AML-193 (cell line): ENCODE measurements around the gene PBXIP1.

Source experiments
- DNase-seq, 2 experiments: peaks; one replicate each; lab custom pipeline; 2025; lab: John Stamatoyannopoulos, UW

PBXIP1 gene

DNA sequence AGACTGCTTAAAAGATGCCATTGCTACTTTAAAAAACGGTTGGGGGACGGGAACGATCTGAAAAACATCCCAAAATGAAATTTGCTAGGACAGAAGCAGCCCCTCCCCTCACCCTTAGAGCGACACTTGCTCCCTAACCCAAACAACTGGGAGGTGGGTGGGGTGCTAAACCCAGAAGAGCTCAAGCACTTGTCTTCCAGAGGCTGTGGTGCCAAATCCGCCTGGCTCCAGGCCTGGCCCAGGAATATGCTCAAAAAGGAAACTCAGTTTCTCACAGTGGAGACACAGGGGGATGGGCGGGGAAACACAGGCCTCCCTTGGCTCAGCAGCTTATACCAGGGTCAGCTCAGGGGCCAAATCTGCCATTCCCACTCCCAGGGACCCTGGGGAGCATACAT is 644 bp upstream of the PBXIP1 start:
- DNase-seq: no peak

- no peak for DNase-seq
Observed at GRCh38 chr1:154955039-154955717, 721 bp downstream of the PBXIP1 start.

DNA sequence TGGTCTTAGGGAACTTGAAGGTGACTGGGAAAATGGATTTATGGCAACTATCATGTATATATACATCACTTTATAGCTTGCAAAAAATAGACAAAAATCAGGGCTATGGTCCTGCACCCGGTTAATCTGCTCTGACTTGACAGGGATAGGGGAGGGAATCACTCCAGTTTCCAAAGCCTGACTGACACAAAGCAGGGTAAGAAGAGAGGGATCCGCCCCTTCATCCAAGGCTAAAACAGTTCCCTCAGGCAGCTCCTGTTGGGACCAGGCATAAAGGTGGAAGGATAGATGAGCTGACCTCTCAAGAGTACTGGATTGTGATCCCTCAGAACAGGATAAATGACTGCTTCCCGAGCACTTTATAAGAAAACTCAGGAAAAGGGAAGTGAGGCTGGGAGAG is 1.4 kb downstream of the PBXIP1 start:
- no peak for DNase-seq

- no peak for DNase-seq
Observed at GRCh38 chr1:154953611-154954038, 2.3 kb downstream of the PBXIP1 start.

DNA sequence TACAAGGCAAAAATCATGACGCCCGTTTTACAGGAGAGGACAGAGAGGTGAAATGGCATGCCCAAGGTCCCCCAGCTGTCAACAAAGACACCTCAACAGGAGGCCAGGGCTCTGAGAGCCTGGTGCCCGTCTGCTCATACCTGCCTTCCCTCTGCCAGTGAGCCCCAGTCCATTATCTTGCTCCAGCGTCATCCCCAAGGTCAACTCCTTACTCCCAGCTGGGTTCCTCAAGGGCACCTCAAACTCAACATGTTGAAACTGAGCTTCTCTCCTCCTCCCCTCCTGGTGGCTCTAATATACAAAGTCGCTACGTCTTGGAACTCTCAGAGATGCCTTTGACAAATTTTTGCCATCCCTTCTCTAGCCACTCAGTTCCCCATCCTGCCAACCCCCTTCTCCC is 3.2 kb downstream of the PBXIP1 start:
- no peak for DNase-seq

DNA sequence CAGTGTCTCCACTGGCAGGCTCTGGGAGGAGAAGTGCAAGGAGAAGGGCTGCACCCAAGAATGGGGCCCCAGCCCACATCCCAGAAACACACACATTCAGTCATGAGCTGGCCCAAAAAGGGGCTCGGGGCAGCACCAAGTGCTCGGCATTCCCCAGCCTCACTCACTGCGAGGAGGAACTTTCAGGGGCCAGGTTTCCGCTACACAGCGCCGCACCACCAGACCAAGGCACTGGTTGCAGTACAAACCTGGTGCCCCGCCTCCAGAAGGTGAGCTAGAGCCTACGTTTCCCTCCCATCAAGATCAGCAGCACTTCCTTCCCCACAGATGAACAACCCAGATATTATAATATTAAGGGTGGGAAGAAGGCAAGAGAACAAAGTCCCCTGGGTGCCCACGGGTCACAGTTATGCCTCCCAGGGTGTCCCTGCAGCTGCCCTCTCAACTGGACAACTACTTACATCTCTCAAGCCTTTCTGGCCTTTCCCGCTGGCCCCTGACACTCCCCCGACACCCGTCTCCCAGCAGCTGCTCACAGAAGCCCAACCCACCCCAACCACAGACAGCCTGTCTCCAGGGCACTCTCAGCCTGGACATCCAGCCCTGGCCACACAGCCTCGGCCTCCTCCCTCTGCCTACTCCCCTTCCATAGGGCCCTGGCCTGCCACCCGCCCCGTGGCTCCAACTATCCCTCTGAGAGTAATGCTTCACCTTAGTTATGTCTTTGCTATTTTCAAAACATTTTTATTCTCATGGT is 3.8 kb downstream of the PBXIP1 start:
- DNase-seq: no peak

DNA sequence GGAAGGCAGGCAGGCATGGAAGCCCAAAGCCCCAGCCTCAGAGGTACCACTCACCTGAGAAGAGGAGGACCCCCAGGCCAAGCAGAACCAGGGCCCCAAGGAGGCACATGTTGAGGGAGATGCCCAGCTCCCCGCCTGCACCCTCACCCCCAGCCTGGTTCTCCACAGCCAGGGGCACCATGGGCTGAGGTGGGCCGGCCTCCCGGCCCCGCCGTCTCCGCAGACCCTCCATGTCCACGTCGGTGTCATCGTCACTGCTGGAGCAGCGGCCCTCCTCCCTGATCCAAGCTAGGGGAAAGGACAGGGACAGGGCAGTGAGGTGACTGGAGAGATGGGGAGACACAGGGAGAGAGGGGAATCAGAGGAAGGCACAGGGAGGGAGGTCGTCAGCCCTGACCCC is 7.8 kb downstream of the PBXIP1 start:
- DNase-seq: no peak

GRCh38 chr1:154945962-154946850 is 9.7 kb downstream of the PBXIP1 start:
- DNase-seq: no peak

DNA sequence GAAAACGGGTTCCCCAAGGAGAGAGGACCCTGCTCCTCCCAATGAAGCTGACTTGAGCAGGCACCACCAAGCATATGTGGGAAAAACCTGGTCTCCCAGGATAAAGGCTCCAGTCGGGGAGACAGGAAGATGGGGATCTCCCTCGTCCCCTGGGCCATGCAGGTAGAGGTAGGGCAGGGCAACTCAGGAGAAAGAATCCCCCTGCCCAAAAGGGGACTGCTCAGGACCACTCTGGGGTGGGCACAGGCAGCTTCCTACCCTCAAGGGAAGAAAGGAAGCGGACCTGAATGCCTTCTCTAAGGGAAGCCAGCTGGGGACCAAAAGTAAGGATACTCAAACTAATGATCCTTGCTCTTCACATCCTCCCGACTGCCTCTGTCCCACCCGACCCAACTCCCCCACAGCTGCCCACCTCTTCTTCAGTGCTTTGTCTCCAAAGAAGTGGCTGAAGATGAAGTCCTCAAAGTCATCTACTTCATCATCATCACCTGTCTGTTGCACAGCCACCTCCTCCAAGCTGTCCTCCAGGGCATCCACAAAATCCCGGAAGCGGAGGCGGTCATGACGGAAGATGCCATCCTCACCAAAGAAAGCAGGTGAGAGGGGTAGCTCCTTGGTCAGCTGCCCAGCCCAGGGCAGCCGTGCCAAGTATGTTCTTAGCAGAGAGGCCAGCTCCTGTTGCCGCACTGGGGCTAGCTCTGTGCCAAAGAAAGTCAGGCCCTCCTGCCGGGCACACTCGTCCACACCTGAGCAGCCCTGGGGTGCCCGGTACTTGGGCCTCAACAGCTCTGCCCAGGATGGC is 10.5 kb downstream of the PBXIP1 start:
- DNase-seq: no peak

- DNase-seq: no peak
Observed at GRCh38 chr1:154944401-154945159, 11.3 kb downstream of the PBXIP1 start.

- DNase-seq: peak; percentile 57 to 67
Observed at GRCh38 chr1:154943649-154944400, 12.1 kb downstream of the PBXIP1 start.

DNA sequence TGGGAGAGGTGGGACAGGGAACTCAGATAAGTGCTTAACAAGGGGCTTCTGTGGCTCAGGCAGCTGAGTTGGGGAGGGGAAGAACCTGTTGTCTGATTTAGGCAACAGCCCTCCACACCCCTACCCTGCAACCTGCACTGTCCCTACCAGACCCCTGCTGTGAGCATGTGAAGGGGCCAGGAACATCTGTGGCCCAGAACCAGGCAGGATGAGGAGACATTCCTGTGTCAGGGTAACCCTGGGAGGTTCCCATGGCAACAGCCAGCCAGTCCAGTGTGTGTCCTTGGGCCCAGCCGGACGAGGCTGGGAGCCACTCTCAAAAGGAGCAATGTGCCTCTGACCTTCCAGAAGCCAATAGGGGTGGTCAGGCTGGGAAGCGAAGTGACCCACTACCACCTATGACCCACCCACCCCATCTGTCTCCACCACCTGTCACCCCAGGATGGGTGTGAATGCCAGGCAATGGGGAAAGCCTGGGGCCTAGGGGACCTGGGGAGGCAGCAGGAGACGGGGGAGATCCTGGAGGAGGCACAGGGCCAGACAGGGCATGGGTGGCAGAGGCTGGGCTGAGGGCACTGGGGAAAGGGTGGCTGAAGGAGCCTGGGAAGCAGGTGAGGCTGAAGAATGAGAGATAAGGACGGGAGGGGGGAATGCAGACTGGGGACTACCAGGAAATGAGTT is 14.4 kb downstream of the PBXIP1 start:
- DNase-seq: no peak

DNA sequence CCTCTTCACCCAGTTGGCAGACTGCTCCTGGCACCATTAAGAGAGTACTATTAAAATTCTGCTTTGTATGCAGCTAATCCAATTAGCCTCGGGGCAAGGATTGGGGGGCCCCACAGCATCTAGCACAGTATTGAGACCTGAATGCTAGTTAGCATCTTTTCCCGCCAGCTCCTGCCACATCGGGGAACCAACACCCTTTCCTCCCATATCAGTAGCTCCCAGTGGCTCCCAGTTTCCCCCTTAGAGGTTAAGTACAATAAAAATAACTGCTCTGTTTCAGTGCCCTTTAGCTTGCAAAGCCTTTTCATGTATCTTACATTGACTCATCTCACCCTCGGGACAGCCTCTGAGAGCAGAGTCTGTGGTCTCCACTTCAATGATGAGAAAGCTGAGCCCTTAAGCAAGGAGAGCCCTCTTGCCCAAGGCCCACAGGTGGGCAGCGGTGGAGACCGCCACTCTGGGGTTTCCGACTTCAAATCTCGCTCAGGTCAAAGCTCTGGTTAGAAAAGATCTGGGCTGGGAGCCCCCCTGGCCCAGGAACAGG is 15.2 kb downstream of the PBXIP1 start:
- no peak for DNase-seq

DNA sequence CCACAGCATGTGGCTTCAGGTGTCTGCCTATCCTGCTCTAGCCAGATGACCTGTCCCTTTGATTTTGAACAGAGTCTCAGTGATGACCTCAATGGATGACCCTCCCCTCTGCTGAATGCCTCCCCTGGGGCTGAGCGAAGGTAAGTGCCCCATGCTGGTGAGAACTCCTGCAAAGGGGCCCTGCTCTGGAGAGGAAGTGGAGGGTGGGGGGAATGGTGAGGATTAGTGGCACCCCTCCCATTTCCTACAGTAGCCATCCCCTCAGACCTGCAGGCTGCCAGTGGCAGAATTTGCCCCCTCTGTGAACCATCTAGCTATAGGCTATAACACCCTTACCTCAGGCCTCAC is 15.7 kb downstream of the PBXIP1 start:
- DNase-seq: no peak

DNA sequence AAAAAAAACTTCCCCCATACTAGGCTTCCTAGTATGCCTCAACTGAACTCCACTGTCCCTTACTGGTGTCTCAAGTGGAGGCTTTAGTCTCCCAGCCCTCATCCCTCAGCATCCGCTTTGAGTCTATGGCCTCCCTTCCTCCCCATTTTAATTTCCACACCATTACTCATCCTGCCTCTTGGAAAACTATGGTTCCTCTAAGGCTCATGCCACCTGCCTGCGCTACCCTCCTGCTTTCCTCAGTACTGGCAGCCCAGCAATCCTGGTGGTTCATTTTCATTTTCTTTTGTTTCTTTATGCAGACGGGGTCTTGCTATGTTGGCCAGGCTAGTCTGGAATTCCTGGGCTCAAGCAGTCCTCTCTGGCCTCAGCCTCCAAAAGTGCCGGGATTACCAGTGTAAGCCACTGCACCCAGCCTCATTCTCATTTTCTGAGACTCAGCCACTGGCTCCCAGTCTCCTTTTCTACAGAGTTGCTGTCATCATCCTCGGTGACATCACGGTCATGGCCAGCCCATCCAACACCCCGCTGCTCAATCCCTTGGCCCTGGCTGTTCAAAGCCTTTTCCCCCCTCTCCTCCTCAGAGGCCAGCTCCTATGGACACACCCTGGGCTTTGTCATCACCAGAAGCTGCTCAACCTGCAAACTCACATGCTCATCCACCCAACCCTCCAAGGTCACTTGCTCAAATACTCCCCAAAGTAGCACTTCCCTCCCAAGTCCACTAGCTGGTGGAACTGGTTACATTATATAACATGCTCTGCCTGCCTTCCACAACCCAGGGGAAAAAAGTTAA is 17.1 kb downstream of the PBXIP1 start:
- no peak for DNase-seq

- no peak for DNase-seq
Observed at GRCh38 chr1:154937988-154938386, 17.9 kb downstream of the PBXIP1 start.

GRCh38 chr1:154937085-154937987 is 18.6 kb downstream of the PBXIP1 start:
- peak; percentile 82 to 87 for DNase-seq
